ENCODE measurements around the gene ADSL.
A peak's percentile ranks its signal among the peaks of the same experiment; 100 is the strongest.
"Not testable (repeated sequence)": the region's sequence is repeated elsewhere in the genome, so short reads cannot be mapped to it uniquely, and the experiment has no call there.

The ADSL gene

GRCh38 chr22:40346185-40347118 is at the start of gene ADSL:
Gene ADSL (plus strand): TSS chr22:40346500. CDS start chr22:40346559, 59 bp downstream.
- DNase-seq: peak; percentile 68 to 74 (median 70)

- DNase-seq: no peak
Observed at GRCh38 chr22:40300316-40300715, 46.0 kb upstream of the ADSL start.

GRCh38 chr22:40300884-40301672 is 45.2 kb upstream of the ADSL start:
- no peak for DNase-seq

GRCh38 chr22:40302149-40302548 is 44.2 kb upstream of the ADSL start:
- DNase-seq: no peak

- DNase-seq: no peak
Observed at GRCh38 chr22:40305625-40306024, 40.7 kb upstream of the ADSL start.

- no peak for DNase-seq
Observed at GRCh38 chr22:40308999-40309573, 37.2 kb upstream of the ADSL start.

- no peak for DNase-seq
Observed at GRCh38 chr22:40309631-40310030, 36.7 kb upstream of the ADSL start.

- no peak for DNase-seq
Observed at GRCh38 chr22:40310081-40310767, 36.1 kb upstream of the ADSL start.

GRCh38 chr22:40310768-40311120 is 35.6 kb upstream of the ADSL start:
- DNase-seq: no peak

- not testable (repeated sequence) for DNase-seq
Observed at GRCh38 chr22:40311646-40312045, 34.7 kb upstream of the ADSL start.

GRCh38 chr22:40312050-40312449 is 34.2 kb upstream of the ADSL start:
- DNase-seq: no peak

- DNase-seq: no peak
Observed at GRCh38 chr22:40313007-40313406, 33.3 kb upstream of the ADSL start.

- no peak for DNase-seq
Observed at GRCh38 chr22:40314041-40314440, 32.3 kb upstream of the ADSL start.

GRCh38 chr22:40320687-40321086 is 25.6 kb upstream of the ADSL start:
- no peak for DNase-seq

GRCh38 chr22:40322021-40322420 is 24.3 kb upstream of the ADSL start:
- DNase-seq: no peak

GRCh38 chr22:40322818-40323447 is 23.4 kb upstream of the ADSL start:
- no peak for DNase-seq

- DNase-seq: peak in 1 of 4 experiments; percentile 18
Observed at GRCh38 chr22:40323681-40324171, 22.6 kb upstream of the ADSL start.

- DNase-seq: peak in 1 of 4 experiments; percentile 26
Observed at GRCh38 chr22:40324468-40325305, 21.6 kb upstream of the ADSL start.

- DNase-seq: no peak
Observed at GRCh38 chr22:40325315-40325714, 21.0 kb upstream of the ADSL start.

- DNase-seq: no peak
Observed at GRCh38 chr22:40326905-40327735, 19.2 kb upstream of the ADSL start.

Data from activated CD4-positive, CD25-positive, alpha-beta regulatory T cell (primary cell).